Right lobe of liver (tissue), 6 donors: Measurements from ENCODE around the gene TAF11. TPM values are rescaled to one million over a fixed set of nuclear protein-coding genes. Genes with fewer than 3 reads are reported as not detected.

Source experiments
- ATAC-seq, 4 donors: fragments of 200-7000 bp; cut with Tn5 transposase; one replicate each; pipeline ENCODE4 v1.9.1; 2020; ENCODE audit warnings: mild to moderate bottlenecking in 4 of 4, moderate library complexity in 4 of 4
- DNase-seq, 3 donors: peaks; one replicate each; pipeline ENCODE4 v3.0.0-alpha.2; 2020
- H3K27ac ChIP-seq, 3 donors: fragments of 200-600 bp; one replicate each; pipeline ENCODE4 v1.8.0; 2022
- H3K27me3 ChIP-seq, 2 donors: fragments of 200-600 bp; one replicate each; pipeline ENCODE4 v1.8.0; 2022
- H3K36me3 ChIP-seq, 4 donors: fragments of 200-600 bp; sonication (generic) in 1 of 4; one replicate each; pipeline versions ENCODE4 v1.5.1 to v1.8.0; 2017 to 2022; ENCODE audit warnings: control low read depth in 1 of 4
- H3K4me1 ChIP-seq, 4 donors: fragments of 200-600 bp; sonication (generic) in 1 of 4; one replicate each; pipeline versions ENCODE4 v1.5.1 to v1.8.0; 2017 to 2022; ENCODE audit warnings: control low read depth in 1 of 4
- H3K4me3 ChIP-seq, 3 donors: fragments of 200-600 bp; one replicate each; pipeline ENCODE4 v1.8.0; 2022
- H3K9me3 ChIP-seq, 4 donors: fragments of 200-600 bp; sonication (generic) in 1 of 4; one replicate each; pipeline versions ENCODE4 v1.5.1 to v1.8.0; 2017 to 2022; ENCODE audit warnings: control low read depth in 1 of 4
- CTCF ChIP-seq, 4 donors: fragments of 200-600 bp in 3 of 4; fragments of 450-650 bp in 1 of 4; IDR thresholded peaks; one replicate each; pipeline versions ENCODE4 v1.5.1 to v1.8.0; 2016 to 2022; ENCODE audit warnings: antibody characterized with exemption in 4 of 4, mild to moderate bottlenecking in 2 of 4
- POLR2A ChIP-seq: fragments of 450-650 bp; IDR thresholded peaks from one replicate; pipeline ENCODE4 v1.6.1; 2017; ENCODE audit warnings: antibody characterized with exemption, mild to moderate bottlenecking
- whole genome bisulfite sequencing: methylation state at CpG from one replicate; pipeline ENCODE4 v1.1.6; 2018; ENCODE audit warnings: low coverage, low lambda C conversion rate; ENCODE audit not compliant: insufficient coverage; ENCODE audit errors: missing lambda C conversion rate; 5-methylcytosine and 5-hydroxymethylcytosine counted together
- intact Hi-C, 2 donors: fragments of 100-400 bp; cut with DNase I; formaldehyde crosslinking; loops; one replicate each; pipeline versions ENCODE4 v1.11.2 to v1.14.1; 2022
- total RNA-seq, 6 experiments: library from RNA; depleted of rRNA in 2 of 6; stranded (reverse); fragments of >200 nt in 2 of 6; fragmentation: NEBNext Ultra II Directional in 3 of 6; extraction: Animal tissue kit (Norgen Biotek cat#: 25700) in 3 of 6; gene quantifications; one replicate each; pipeline versions ENCODE4 v1.1.0 to v1.2.4, GENCODE V29; 2016 to 2023
- donor health status: DM: no; HTN: yes; CAD: no.
- donor health status: DM: no; HTN: no; CAD: no.
- donor health status: DM: no; HTN: no; CAD: no.
- donor health status: DM: no; HTN: yes; CAD: no.
- donor health status: DM: no; HTN: yes; CAD: no.

The TAF11 gene
- total RNA-seq, 6 experiments from 2014 or later, result 8.9 to 13.4 (median 10.3) TPM

- no peaks in the 10 kb centered on the region for H3K4me1 ChIP-seq
- H3K4me3 ChIP-seq, result no peak overlapping the region
- TF ChIP-seq CTCF (IDR thresholded peaks at IDR 0.05) (no peak), POLR2A (no peak)
- WGBS, result 54% methylated on average over 3 of the region's 4 CpGs
- DNase-seq, result no peak
- no peak for ATAC-seq
- intact Hi-C loops, result no loop called here
- no peaks in the 10 kb centered on the region for H3K9me3 ChIP-seq
- no peaks in the 10 kb centered on the region for H3K36me3 ChIP-seq
- H3K27me3 ChIP-seq, result no peaks in the 10 kb centered on the region
- no peak overlapping the region for H3K27ac ChIP-seq
Observed at GRCh38 chr6:34929241-34929978, 41.6 kb upstream of the TAF11 start.

GRCh38 chr6:34928695-34929094 is 40.9 kb upstream of the TAF11 start:
- H3K27me3 ChIP-seq, result no peaks in the 10 kb centered on the region
- intact Hi-C loops, result no loop called here
- no peaks in the 10 kb centered on the region for H3K4me1 ChIP-seq
- H3K36me3 ChIP-seq, result no peaks in the 10 kb centered on the region
- H3K27ac ChIP-seq, result no peak overlapping the region
- no peaks in the 10 kb centered on the region for H3K9me3 ChIP-seq
- ATAC-seq (no peak), DNase-seq (no peak)
- 80% methylated on average over 1 of the region's 1 CpG for WGBS
- H3K4me3 ChIP-seq, result no peak overlapping the region
- no peak for TF ChIP-seq CTCF (IDR thresholded peaks at IDR 0.05)
- no peak for TF ChIP-seq POLR2A

- Histone ChIP-seq H3K4me1 (no peaks in the 10 kb centered on the region), H3K27me3 (no peaks in the 10 kb centered on the region), H3K9me3 (no peaks in the 10 kb centered on the region), H3K27ac (no peak overlapping the region), H3K36me3 (no peaks in the 10 kb centered on the region), H3K4me3 (no peak overlapping the region)
- intact Hi-C loops, result no loop called here
- DNase-seq, result no peak
- no peak for TF ChIP-seq POLR2A
- TF ChIP-seq CTCF (IDR thresholded peaks at IDR 0.05), result no peak
- no peak for ATAC-seq
- WGBS, result 83% methylated on average over 1 of the region's 3 CpGs
Observed at GRCh38 chr6:34928220-34928619, 40.4 kb upstream of the TAF11 start.

- no peak for ATAC-seq
- no peaks in the 10 kb centered on the region for H3K4me1 ChIP-seq
- intact Hi-C loops, result no loop called here
- no peak overlapping the region for H3K4me3 ChIP-seq
- no peaks in the 10 kb centered on the region for H3K27me3 ChIP-seq
- DNase-seq, result no peak
- no peaks in the 10 kb centered on the region for H3K36me3 ChIP-seq
- TF ChIP-seq CTCF (IDR thresholded peaks at IDR 0.05) (no peak), POLR2A (no peak)
- no peaks in the 10 kb centered on the region for H3K9me3 ChIP-seq
- no peak overlapping the region for H3K27ac ChIP-seq
Observed at GRCh38 chr6:34926655-34927054, 38.8 kb upstream of the TAF11 start.
